WERI-Rb-1 (cell line): Measurements from ENCODE around the gene FAM184B.
A peak's percentile ranks its signal among the peaks of the same experiment; 100 is the strongest.

ENCODE experiments used
- DNase-seq: peaks from one replicate; pipeline ENCODE4 v3.0.0-alpha.2; 2020
- H3K27ac ChIP-seq: fragments of 250-450 bp; sonication (Bioruptor Pico); 2 replicates; pipeline ENCODE4 v1.5.1; 2020; ENCODE audit warnings: mild to moderate bottlenecking, moderate library complexity
- H3K27me3 ChIP-seq: fragments of 250-450 bp; sonication (Bioruptor Pico); 2 replicates; pipeline ENCODE4 v1.5.1; 2021; ENCODE audit warnings: mild to moderate bottlenecking, low read depth, moderate library complexity; ENCODE audit not compliant: insufficient read depth, severe bottlenecking
- H3K36me3 ChIP-seq: fragments of 250-450 bp; sonication (Bioruptor Pico); 2 replicates; pipeline ENCODE4 v1.5.1; 2020; ENCODE audit warnings: mild to moderate bottlenecking, moderate library complexity
- H3K4me3 ChIP-seq: 2 replicates; pipeline ENCODE4 v1.5.1; 2011; ENCODE audit warnings: low read depth, mild to moderate bottlenecking, control low read depth, low read length
- H3K9me3 ChIP-seq: fragments of 250-450 bp; sonication (Bioruptor Pico); 2 replicates; pipeline ENCODE4 v1.5.1; 2021; ENCODE audit warnings: mild to moderate bottlenecking, moderate library complexity; ENCODE audit not compliant: severe bottlenecking
- TF ChIP-seq, protein P1 (sequence below): IDR thresholded peaks from 2 replicates; pipeline ENCODE4 v1.5.1; 2011; ENCODE audit warnings: low read depth, mild to moderate bottlenecking, control low read depth, inconsistent platforms, low read length

FAM184B gene

DNA sequence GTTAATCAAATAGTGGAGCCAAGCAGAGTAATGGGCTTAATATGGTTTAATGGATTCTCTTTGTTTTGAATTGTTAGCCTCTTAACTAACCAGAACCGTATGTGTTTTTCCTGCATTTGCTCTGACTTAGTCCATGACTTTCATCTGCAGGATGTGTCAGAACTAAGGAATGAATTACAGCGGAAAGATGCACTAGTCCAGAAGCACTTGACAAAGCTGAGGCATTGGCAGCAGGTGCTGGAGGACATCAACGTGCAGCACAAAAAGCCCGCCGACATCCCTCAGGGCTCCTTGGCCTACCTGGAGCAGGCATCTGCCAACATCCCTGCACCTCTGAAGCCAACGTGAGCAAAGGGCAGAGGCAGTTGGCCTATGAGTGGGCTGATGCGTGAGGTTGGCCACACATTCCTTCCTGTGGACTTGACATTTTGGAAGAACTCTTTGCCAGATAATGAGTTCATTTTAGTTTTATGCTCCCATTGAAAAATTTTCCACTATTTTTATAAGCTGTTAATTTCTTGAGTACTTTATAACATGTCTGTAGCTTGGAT is 157.9 kb downstream of the FAM184B start:
- no peaks in the 10 kb centered on the region for H3K9me3 ChIP-seq
- H3K27ac ChIP-seq = no peak overlapping the region
- H3K27me3 ChIP-seq = no peaks in the 10 kb centered on the region
- TF ChIP-seq, protein P1, sequence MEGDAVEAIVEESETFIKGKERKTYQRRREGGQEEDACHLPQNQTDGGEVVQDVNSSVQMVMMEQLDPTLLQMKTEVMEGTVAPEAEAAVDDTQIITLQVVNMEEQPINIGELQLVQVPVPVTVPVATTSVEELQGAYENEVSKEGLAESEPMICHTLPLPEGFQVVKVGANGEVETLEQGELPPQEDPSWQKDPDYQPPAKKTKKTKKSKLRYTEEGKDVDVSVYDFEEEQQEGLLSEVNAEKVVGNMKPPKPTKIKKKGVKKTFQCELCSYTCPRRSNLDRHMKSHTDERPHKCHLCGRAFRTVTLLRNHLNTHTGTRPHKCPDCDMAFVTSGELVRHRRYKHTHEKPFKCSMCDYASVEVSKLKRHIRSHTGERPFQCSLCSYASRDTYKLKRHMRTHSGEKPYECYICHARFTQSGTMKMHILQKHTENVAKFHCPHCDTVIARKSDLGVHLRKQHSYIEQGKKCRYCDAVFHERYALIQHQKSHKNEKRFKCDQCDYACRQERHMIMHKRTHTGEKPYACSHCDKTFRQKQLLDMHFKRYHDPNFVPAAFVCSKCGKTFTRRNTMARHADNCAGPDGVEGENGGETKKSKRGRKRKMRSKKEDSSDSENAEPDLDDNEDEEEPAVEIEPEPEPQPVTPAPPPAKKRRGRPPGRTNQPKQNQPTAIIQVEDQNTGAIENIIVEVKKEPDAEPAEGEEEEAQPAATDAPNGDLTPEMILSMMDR = no peak
- H3K36me3 ChIP-seq = peaks cover 96% of the 10 kb centered on the region
- no peak overlapping the region for H3K4me3 ChIP-seq
- no peak for DNase-seq

DNA sequence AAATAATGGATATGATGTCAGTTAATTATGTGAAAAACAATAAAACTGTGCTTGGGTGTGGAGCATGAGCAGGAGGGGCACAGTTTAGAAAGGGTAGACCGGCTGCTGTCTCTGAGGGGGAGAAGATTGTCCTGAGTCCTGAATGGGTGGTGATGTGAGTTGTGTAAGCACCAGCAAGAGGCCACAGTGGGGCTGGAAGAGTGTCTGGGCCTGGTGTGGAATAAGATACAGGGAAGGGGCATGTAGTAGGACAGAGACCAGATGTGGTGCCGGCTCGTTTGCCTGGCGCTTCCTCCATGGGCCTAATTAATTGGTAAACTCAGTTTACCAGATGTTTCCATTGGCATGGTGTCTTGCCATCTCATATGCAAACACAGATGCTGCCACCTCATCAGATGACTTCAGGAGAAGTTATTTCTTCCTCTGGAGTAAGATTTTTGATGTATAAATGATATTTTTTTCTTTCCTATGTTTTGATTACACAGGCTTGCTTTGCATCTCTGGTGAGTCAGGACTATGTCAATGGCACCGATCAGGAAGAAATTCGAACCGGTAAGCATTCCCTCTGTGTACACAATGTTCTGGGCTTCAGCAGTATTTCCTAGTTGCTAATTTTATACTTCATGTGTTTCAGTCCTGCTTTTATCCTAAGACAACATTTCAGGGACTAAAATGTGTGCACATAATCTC is 161.9 kb downstream of the FAM184B start:
- H3K9me3 ChIP-seq = no peaks in the 10 kb centered on the region
- peaks cover 86% of the 10 kb centered on the region for H3K36me3 ChIP-seq
- H3K4me3 ChIP-seq = no peak overlapping the region
- H3K27ac ChIP-seq = no peak overlapping the region
- TF ChIP-seq, protein P1 = no peak
- DNase-seq = no peak
- H3K27me3 ChIP-seq = no peaks in the 10 kb centered on the region

DNA sequence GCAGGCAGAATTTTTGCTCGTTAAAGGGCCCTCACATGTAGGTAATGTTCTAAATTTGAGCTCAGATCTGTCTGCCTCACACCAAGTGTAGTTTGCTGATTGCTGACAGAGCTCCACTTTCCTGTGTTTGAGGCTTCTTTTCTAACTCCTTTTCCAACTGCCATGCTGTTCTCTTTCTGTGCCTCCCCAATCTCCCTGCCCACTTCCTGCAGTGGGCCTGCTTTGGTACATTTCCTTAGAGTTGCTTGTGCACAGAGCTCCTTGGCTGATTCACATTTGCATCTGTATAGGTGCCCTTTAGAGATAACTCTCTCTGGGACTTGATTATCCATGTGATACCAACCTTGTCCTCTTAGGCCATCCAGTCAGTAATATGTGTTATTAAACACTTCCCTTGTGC is 162.5 kb downstream of the FAM184B start:
- Histone ChIP-seq H3K4me3 (no peak overlapping the region), H3K27me3 (no peaks in the 10 kb centered on the region), H3K36me3 (peaks cover 81% of the 10 kb centered on the region), H3K9me3 (no peaks in the 10 kb centered on the region), H3K27ac (no peak overlapping the region)
- no peak for DNase-seq
- TF ChIP-seq, protein P1 = no peak

DNA sequence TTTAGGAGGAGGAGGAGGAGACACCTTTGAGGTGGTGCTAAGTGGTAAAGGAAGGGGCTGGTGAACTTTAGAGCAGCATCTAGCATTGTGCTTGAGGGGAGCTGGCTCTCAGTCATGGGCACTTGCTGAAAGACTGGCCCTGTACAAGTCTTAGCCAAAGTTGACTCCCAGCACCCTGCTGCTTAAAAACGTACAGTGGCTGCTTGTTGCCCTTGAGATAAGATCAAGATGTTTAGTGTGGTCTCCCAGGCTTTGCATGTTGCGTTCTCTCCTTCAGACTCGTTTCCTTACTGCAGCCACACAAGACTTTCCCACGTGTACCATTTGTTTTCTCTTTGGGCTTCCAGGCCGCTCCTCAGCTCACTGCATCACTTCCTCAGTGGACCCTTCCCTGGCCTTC is 165.1 kb downstream of the FAM184B start:
- TF ChIP-seq, protein P1 = no peak
- DNase-seq = no peak
- Histone ChIP-seq H3K9me3 (no peaks in the 10 kb centered on the region), H3K36me3 (peaks cover 56% of the 10 kb centered on the region), H3K27ac (no peak overlapping the region), H3K27me3 (no peaks in the 10 kb centered on the region), H3K4me3 (no peak overlapping the region)

DNA sequence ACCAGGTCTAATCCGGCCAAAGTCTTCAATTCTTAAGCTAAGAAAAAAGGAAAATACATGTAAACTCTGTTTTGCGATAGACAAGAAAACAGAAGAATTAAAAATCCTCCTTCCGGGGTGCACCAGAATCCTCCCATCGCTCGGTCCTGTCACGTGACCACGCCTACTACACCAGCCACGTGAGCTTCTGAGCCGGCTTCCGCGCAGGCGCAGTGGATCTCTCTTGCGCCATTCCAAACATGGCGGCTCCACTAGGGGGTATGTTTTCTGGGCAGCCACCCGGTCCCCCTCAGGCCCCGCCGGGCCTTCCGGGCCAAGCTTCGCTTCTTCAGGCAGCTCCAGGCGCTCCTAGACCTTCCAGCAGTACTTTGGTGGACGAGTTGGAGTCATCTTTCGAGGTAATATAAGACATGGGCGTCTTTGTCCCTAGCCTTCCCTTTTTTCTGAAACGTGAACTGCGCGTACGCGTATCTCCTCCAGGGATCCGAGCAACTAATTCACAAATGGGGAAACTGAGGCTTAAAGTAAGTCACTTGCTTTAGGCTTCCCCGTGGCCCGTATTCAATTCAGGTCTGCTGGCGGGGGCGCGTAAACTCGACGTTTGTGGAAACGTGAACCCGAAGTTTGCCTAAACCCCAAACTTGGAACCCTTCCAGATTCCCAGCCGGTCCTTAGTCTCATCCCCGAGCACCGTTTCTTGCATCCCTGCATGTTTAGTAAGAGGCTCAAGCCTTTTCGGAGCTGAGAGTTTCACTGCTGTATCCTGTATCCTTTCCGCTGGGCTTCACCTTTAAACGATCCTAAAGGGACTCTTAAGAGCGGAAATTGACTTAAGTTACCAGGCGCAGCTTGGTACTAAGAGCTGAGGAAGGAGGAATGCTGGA is 166.8 kb downstream of the FAM184B start, which contains the start of gene MED28:
Gene MED28, plus strand, starts transcription at position 226 of the 884 bp plus-strand sequence. Its CDS starts 14 bp downstream, at position 240.
- H3K27me3 ChIP-seq = no peaks in the 10 kb centered on the region
- peak within 1 kb of the TSS; percentile 93 for H3K4me3 ChIP-seq
- DNase-seq = peak; percentile 97
- H3K9me3 ChIP-seq = no peaks in the 10 kb centered on the region
- H3K27ac ChIP-seq = peak within 1 kb of the TSS; percentile 93
- peaks cover 40% of the 10 kb centered on the region for H3K36me3 ChIP-seq
- TF ChIP-seq, protein P1 = 0 out of 2 replicates have a peak, but pooled peaks have one; percentile 8
